Fibroblast of the aortic adventitia (primary cell): Measurements from ENCODE around the gene PTPRR. TPM values are rescaled to one million over a fixed set of nuclear protein-coding genes. Genes with fewer than 3 reads are reported as not detected.

Experiments used
- DNase-seq: peaks from one replicate; pipeline ENCODE4 v3.0.0-alpha.2; 2010; ENCODE audit warnings: low read depth
- H3K4me3 ChIP-seq: 2 replicates; pipeline ENCODE4 v1.5.1; 2011; ENCODE audit warnings: low read depth, mild to moderate bottlenecking, control low read depth, low read length, moderate library complexity
- CTCF ChIP-seq: IDR thresholded peaks from 2 replicates; pipeline ENCODE4 v1.5.1; 2011; ENCODE audit warnings: mild to moderate bottlenecking, low read length, control low read depth, inconsistent platforms; ENCODE audit not compliant: insufficient read depth
- total RNA-seq: library from RNA; depleted of rRNA; stranded (reverse); fragments of >200 nt; gene quantifications from 2 replicates; pipeline ENCODE4 v1.2.3, GENCODE V29; 2012; ENCODE audit warnings: low replicate concordance

Gene PTPRR
- total RNA-seq, 1 donor: 1.4 TPM

- no peak for DNase-seq
- no peak for TF ChIP-seq CTCF
- H3K4me3 ChIP-seq: no peak overlapping the region
Observed at GRCh38 chr12:70826156-70826555, 94.4 kb downstream of the PTPRR start.

GRCh38 chr12:70824511-70824910 is 96.0 kb downstream of the PTPRR start:
- TF ChIP-seq CTCF: no peak
- no peak overlapping the region for H3K4me3 ChIP-seq
- no peak for DNase-seq

- TF ChIP-seq CTCF: no peak
- DNase-seq: no peak
- no peak overlapping the region for H3K4me3 ChIP-seq
Observed at GRCh38 chr12:70823182-70823976, 97.2 kb downstream of the PTPRR start.

GRCh38 chr12:70822412-70822811 is 98.1 kb downstream of the PTPRR start:
- no peak overlapping the region for H3K4me3 ChIP-seq
- no peak for DNase-seq
- TF ChIP-seq CTCF: no peak

GRCh38 chr12:70815971-70816391 is 104.6 kb downstream of the PTPRR start:
- no peak for TF ChIP-seq CTCF
- DNase-seq: no peak

GRCh38 chr12:70815056-70815455 is 105.5 kb downstream of the PTPRR start:
- TF ChIP-seq CTCF: no peak
- no peak overlapping the region for H3K4me3 ChIP-seq
- no peak for DNase-seq

More at GRCh38 chr12:70815971-70816391, 104.6 kb downstream of the PTPRR start:
- H3K4me3 ChIP-seq: no peak overlapping the region
